ENCODE data around the gene GOLGA8G.
"Not testable (repeated sequence)": the region's sequence is repeated elsewhere in the genome, so short reads cannot be mapped to it uniquely, and the experiment has no call there.

GOLGA8G gene, protein sequence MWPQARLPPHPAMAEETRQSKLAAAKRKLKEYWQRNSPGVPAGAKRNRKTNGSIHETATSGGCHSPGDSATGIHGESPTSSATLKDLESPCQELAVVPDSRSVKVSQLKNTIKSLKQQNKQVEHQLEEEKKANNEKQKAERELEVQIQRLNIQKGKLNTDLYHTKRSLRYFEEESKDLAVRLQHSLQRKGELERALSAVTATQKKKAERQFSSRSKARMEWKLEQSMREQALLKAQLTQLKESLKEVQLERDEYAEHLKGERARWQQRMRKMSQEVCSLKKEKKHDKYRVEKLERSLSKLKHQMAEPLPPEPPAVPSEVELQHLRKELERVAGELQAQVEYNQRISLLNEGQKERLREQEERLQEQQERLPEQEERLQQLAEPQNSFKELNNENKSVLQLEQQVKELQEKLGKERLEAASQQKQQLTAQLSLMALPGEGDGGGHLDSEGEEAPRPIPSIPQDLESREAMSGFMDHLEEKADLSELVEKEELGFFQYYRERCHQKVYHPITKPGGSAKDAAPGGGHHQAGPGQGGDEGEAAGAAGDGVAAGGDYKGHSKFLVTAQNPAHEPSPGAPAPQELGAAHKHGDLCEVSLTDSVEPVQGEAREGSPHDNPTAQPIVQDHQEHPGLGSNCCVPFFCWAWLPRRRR

GRCh38 chr15:28532954-28533353 lies at the start of gene GOLGA8G:
TSS of gene GOLGA8G (minus strand) at chr15:28532971. CDS start at chr15:28532909, 62 bp downstream.
- not testable (repeated sequence) for FAIRE-seq

GRCh38 chr15:28573351-28573750 lies 40.6 kb upstream of the GOLGA8G start:
- FAIRE-seq = not testable (repeated sequence)

DNA sequence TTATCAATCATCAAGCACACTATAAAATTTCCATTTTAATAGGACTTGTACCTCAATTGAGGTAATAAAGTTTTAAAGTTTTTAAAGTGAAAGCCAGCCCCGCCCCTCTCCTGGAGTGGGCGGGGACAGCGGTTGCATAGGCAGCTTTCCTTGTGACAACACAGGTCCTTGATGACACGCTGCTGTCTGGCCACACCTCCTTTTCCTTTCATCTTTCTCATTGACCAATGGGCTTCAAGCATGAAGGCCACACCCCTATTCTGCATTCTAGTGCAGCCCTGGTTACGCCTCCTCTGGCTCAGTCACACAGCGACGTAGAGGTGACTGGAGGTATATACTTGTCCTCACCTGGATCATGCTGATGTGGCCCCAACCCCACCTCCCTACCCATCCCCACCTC lies 20.5 kb upstream of the GOLGA8G start, which contains the start of gene GOLGA6L25:
Gene GOLGA6L25, plus strand, starts transcription at position 301 of the 400 bp plus-strand sequence. Its CDS starts 61 bp downstream, at position 362.
- not testable (repeated sequence) for FAIRE-seq

DNA sequence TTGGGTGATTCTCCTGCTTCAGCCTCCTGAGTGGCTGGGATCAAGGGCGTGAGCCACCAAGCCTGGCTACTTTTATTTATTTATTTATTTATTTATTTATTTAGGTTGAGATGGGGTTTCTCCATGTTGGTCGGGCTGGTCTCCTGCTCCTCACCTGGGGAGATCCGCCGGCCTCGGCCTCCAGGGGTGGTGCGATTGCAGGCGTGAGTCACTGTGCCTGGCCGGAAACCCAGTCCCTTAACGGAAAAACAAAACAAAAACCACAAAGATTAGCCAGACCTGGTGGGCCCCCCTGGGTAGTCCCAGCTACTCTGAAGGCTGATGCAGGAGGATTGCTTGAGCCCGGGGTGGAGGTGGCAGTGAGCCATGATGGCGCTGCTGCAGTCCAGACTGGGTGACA lies 17.6 kb downstream of the GOLGA8G start:
- FAIRE-seq = not testable (repeated sequence)

DNA sequence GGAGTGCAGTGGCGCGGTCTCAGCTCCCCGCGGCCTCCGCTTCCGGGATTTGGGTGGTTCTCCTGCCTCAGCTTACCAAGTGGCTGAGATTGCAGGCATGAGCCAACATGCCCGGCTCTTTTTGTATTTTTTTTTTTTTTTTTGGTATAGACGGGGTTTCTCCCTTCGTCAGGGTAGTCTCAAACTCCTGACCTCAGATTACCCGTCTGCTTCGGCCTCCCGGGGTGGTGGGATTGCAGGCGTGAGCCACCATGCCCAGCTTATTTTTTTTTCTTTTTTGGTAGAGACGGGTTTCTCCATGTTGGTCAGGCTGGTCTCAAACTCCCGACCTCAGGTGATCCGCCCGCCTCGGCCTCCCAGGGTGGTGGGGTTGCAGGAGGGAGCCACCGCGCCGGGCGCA lies 18.6 kb downstream of the GOLGA8G start:
- FAIRE-seq = not testable (repeated sequence)

- not testable (repeated sequence) for FAIRE-seq
Measured at GRCh38 chr15:28508217-28508889, 24.4 kb downstream of the GOLGA8G start.

DNA sequence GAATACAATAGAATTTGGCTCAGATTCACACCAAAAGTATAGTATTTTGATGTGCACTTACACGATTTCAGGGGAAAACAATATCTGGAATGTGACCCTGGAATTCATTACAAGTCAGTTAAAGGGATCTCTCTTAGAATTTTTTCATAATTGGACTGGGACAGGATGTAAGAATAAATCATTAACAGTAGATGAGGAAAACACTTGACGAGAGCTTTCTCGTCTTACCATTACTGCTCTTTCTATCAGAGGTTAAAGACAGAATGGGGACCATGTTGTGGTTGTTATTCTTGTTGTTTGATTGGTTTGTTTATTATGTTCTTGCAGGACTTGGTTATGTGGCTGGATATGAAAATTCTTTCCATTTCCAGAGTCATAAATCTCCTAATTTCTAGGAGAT lies 51.4 kb downstream of the GOLGA8G start:
- not testable (repeated sequence) for FAIRE-seq
